D341Med (cell line): ENCODE data around the gene PGM2.
"Not testable (repeated sequence)": the region's sequence is repeated elsewhere in the genome, so short reads cannot be mapped to it uniquely, and the experiment has no call there.

ENCODE experiments used
- DNase-seq: peaks from one replicate; pipeline ENCODE4 v3.0.0; 2012; ENCODE audit warnings: low spot score

The PGM2 gene

GRCh38 chr4:37826295-37827029 is at the start of gene PGM2:
PGM2 (plus strand) TSS chr4:37826686; CDS start chr4:37826733, 47 bp downstream.
- peak; percentile 91 for DNase-seq

- no peak for DNase-seq
Observed at GRCh38 chr4:37779896-37780295, 46.6 kb upstream of the PGM2 start.

DNA sequence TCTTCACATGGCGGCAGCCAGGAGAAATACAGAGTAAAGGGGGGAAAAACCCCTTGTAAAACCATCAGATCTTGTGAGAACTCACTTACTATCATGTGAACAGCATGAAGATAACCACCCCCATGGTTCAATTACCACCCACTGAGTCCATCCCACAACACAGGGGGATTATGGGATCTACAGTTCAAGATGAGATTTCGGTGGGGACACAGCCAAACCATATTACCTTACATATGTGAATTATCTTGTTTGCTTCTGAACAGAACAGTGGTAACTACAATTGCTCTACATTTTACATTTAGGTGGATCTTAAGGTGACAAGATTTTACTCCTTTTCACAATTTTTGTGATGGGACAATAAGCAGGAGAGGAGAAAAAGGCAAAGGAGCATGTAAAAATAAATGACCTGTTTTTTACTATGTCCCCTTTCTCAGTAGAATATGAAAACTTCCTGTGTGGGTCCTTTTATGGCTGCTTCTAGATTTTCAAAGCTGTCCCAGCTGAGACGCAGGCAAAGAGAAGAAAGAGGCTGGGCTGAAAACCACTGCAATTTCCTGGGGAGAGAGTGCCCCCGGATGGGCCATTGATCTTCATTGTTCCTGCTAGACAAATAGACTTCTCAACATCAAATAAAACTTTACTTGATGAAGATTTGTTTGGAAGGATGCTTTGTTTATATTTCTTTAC is 45.9 kb upstream of the PGM2 start:
- no peak for DNase-seq

DNA sequence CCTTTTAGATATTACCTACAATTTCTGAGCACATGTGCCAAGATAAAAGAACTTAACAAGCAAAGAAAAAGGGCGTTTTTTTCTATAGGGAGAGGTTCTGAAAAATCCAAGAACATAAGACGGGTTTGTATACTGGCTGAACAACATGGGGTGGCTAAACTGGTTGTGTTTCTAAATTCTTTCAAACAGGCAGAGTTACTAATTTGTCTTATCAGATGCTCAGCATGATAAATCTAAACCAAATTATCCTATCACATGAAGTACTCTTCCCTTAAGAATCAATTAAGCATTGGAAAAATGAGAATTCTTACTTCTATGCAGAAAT is 45.4 kb upstream of the PGM2 start:
- DNase-seq, result no peak

DNA sequence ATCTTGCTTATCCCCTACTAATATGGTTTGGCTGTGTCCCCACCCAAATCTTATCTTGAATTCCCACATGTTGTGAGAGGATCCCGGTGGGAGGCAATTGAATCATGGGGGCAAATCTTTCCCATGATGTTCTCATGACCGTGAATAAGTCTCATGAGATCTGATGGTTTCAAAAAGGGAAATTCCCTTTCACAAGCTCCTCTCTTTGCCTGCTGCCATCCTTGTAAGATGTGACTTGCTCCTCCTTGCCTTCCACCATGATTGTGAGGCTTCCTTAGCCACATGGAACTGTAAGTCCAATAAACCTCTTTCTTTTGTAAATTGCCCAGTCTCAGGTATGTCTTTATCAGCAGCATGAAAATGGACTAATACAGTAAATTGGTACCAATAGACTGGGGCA is 40.2 kb upstream of the PGM2 start:
- not testable (repeated sequence) for DNase-seq

- not testable (repeated sequence) for DNase-seq
Observed at GRCh38 chr4:37787883-37788460, 38.5 kb upstream of the PGM2 start.

GRCh38 chr4:37788819-37789218 is 37.7 kb upstream of the PGM2 start:
- no peak for DNase-seq

DNA sequence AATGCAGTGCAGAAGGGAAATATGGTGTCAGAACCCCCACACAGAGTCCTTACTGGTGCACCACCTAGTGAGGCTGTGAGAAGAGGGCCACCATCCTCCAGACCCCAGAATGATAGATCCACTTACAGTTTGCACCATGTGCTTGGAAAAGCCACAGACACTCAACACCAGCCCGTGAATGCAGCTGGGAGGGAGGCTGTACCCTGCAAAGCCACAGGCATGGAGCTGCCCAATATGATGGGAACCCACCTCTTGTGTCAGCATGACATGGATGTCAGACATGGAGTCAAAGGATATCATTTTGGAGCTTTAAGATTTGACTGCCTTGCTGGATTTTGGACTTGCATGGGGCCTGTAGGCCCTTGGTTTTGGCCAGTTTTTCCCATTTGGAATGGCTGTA is 34.2 kb upstream of the PGM2 start:
- DNase-seq, result no peak

DNA sequence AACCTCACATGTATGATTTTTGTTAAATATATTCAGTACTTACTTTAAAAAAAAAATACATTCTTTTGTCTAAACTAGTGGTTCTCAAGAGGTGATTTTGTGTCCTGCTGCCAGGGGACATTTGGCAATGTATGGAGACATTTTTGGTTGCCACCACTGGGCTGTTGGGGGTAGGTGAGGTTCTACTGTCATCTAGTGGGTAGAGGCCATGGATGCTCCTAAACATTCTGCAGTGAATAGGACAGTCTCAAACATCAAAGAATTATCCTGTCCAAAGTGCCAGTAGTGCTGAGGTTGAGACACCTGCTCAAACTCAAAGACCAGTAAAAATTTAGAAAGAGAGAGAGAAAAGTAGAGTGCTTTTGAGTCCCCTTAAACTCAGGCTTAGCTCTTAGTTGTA is 32.9 kb upstream of the PGM2 start:
- DNase-seq, result peak; percentile 28

DNA sequence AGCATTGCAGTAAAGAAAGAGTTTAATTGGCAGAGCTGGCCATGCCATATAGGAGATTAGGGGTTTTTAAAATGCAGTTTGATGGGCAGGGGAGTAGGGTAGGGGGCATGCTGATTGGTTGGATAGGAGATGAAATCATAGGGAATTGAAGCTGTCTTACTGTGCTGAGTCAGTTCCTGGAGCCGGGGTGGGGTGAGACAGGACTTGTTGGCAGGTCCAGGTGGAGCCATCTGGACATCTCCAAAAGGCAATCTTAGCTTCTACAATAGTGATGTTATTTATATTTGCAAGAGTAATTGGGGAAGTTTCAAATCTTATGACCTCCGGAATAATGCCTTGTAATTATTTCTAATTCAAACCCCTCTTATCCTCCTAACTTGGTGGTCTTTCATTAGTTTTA is 32.4 kb upstream of the PGM2 start:
- no peak for DNase-seq

GRCh38 chr4:37795581-37796195 is 30.8 kb upstream of the PGM2 start:
- no peak for DNase-seq

GRCh38 chr4:37797374-37797773 is 29.1 kb upstream of the PGM2 start:
- DNase-seq, result no peak

GRCh38 chr4:37797923-37798322 is 28.6 kb upstream of the PGM2 start:
- no peak for DNase-seq

GRCh38 chr4:37798616-37799015 is 27.9 kb upstream of the PGM2 start:
- no peak for DNase-seq

- no peak for DNase-seq
Observed at GRCh38 chr4:37799941-37800554, 26.4 kb upstream of the PGM2 start.

GRCh38 chr4:37802068-37802666 is 24.3 kb upstream of the PGM2 start:
- DNase-seq, result peak; percentile 77

DNA sequence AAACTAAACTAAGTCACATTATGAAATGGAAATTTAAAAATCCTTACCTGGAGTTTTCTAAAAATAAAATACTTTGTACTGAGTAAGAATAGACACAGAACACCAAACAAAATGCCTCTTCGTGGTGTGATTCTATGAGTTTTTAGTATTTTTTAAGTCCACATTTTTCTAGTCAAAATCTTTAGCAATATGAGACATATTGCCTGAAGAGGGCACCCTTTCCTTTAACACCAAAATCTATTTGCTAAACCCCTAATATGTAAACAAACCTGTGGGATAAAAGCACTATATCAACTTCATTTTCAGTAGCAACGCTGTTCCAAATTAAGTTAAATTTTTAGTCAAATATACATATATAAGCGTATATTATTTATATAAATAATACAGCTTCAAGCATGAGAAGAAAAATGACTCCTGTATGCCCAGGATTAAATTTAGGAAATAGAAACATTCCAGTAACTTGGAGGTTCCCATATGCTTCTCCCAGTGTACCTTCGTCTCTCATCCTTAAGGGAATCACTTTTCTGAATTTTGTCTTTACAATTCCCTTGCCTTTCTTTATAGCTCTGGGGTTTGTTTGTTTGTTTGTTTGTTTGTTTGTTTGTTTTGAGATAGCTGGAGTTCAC is 23.0 kb upstream of the PGM2 start:
- DNase-seq, result no peak

- no peak for DNase-seq
Observed at GRCh38 chr4:37805091-37805490, 21.4 kb upstream of the PGM2 start.

DNA sequence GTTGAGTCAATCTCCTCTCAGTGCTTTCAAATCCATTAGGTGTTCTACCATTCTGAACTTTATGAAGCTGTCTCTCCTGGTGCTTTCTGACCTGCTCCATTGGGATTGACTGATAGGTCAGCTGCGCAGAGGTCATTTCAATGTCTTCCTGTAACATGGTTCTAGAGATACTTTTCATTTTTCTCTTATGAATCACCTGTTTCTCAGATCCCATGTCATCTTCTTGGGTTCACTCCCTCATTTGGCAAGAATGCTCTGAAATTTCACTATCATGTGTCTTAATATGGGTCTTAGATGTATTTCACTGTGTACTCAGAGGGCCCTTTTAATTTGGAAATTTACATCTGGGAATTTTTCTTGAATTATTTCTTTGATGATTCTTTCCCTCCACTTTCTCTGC is 13.8 kb upstream of the PGM2 start:
- DNase-seq, result no peak

GRCh38 chr4:37815591-37815990 is 10.9 kb upstream of the PGM2 start:
- DNase-seq, result no peak

DNA sequence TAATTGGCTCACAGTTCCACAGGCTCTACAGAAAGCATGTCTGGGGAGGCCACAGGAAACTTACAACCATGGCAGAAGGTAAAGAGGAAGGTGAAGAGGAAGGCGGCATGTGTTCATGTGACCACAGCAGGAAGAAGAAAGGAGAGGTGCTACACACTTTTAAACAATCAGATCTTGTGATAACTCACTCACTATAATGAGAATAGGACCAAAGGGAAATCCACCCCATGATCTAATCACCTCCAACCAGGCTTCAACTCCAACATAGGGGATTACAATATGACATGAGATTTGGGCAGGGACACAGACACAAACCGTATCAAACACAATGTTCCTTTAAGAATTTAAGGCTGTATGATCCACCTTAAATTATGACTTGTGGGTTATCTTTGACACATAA is 10.5 kb upstream of the PGM2 start:
- DNase-seq, result no peak

DNA sequence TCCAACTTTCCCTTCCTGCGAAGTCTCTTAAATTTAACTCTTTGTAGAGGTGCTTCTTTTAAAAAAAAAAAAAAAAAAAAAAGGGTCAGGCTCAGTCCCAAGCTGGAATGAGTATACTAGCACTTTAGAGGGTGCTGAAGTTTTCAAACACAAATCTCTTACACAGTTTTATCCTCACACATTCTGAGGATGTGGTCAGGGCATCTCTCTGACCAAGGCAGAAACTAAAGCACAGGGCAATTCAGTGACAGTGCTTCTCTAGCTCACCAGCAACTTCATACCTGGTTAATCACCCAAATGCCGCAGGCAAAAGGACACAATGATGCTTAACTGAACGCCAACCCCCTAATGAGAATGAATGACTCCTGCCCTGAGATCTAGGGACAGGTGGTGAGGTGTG is 9.8 kb upstream of the PGM2 start:
- DNase-seq, result no peak
